CD4-positive, alpha-beta memory T cell (primary cell): Measurements from ENCODE around the gene ZFPL1. TPM values are rescaled to one million over a fixed set of nuclear protein-coding genes. Genes with fewer than 3 reads are reported as not detected.

Source experiments
- CTCF ChIA-PET: fragments of 350-600 bp; sonication (Branson Sonifier 250); formaldehyde crosslinking; loops from one replicate; lab custom pipeline; 2021; ENCODE audit warnings: inconsistent platforms; ENCODE audit not compliant: partially characterized antibody; lab: Charles Lee
- POLR2A ChIA-PET: fragments of 350-600 bp; sonication (Branson Sonifier 250); formaldehyde crosslinking; loops from one replicate; lab custom pipeline; 2021; ENCODE audit not compliant: partially characterized antibody; lab: Charles Lee
- DNase-seq, 5 donors: peaks; one replicate each; pipeline versions ENCODE4 v3.0.0 to v3.0.0-alpha.2; 2020 to 2022; ENCODE audit warnings: mixed read lengths in 1 of 5
- H3K27ac ChIP-seq: one replicate; pipeline ENCODE4 v1.7.0; 2013; ENCODE audit warnings: low read depth, low read length
- H3K27me3 ChIP-seq: 2 replicates; pipeline ENCODE4 v1.7.0; 2013; ENCODE audit warnings: mild to moderate bottlenecking, low read length, moderate library complexity; ENCODE audit not compliant: insufficient read depth
- H3K36me3 ChIP-seq: 2 replicates; pipeline ENCODE4 v1.7.0; 2013; ENCODE audit warnings: mild to moderate bottlenecking, low read length, moderate library complexity; ENCODE audit not compliant: insufficient read depth
- H3K4me1 ChIP-seq: 2 replicates; pipeline ENCODE4 v1.7.0; 2013; ENCODE audit warnings: mild to moderate bottlenecking, low read length, moderate library complexity; ENCODE audit not compliant: insufficient read depth
- H3K4me3 ChIP-seq, 2 donors: one replicate each; pipeline ENCODE4 v1.7.0; 2013; ENCODE audit warnings: low read length in 2 of 2, mild to moderate bottlenecking in 1 of 2
- H3K9me3 ChIP-seq, 2 donors: one replicate each; pipeline ENCODE4 v1.7.0; 2013; ENCODE audit warnings: low read length in 2 of 2, control low read depth in 1 of 2; ENCODE audit not compliant: control insufficient read depth in 1 of 2
- H3K27ac Mint-ChIP-seq, 7 donors: one replicate each; pipeline ENCODE4 v1.8.0; 2020 to 2021; ENCODE audit warnings: mixed read lengths in 7 of 7, mild to moderate bottlenecking in 6 of 7, inconsistent platforms in 3 of 7, moderate library complexity in 3 of 7
- H3K27me3 Mint-ChIP-seq, 2 donors: one replicate each; pipeline ENCODE4 v1.8.0; 2020 to 2021; ENCODE audit warnings: mixed read lengths in 2 of 2
- H3K36me3 Mint-ChIP-seq, 2 donors: one replicate each; pipeline ENCODE4 v1.8.0; 2020 to 2021; ENCODE audit warnings: mixed read lengths in 2 of 2, inconsistent platforms in 1 of 2, mild to moderate bottlenecking in 1 of 2
- H3K4me1 Mint-ChIP-seq, 4 donors: one replicate each; pipeline ENCODE4 v1.8.0; 2020 to 2021; ENCODE audit warnings: mixed read lengths in 4 of 4, mild to moderate bottlenecking in 1 of 4
- H3K4me3 Mint-ChIP-seq, 8 donors: one replicate each; pipeline ENCODE4 v1.8.0; 2020 to 2021; ENCODE audit warnings: mixed read lengths in 8 of 8, mild to moderate bottlenecking in 7 of 8, moderate library complexity in 6 of 8, inconsistent platforms in 3 of 8
- H3K9me3 Mint-ChIP-seq, 8 donors: one replicate each; pipeline ENCODE4 v1.8.0; 2020 to 2021; ENCODE audit warnings: mixed read lengths in 8 of 8, mild to moderate bottlenecking in 5 of 8, inconsistent platforms in 3 of 8, moderate library complexity in 1 of 8
- intact Hi-C: fragments of 100-400 bp; cut with micrococcal nuclease; formaldehyde crosslinking; loops from one replicate; pipeline ENCODE4 v1.15.1; 2023
- polyA plus RNA-seq, 2 donors: library from polyadenylated mRNA; unstranded; fragments of 300-500 nt; fragmentation: Illumina TruSeq; gene quantifications; one replicate each; pipeline ENCODE4 v1.2.3, GENCODE V29; 2021
- total RNA-seq, 2 experiments: library from RNA; stranded (reverse); gene quantifications; one replicate each; pipeline ENCODE4 v1.2.3, GENCODE V29; 2021

The ZFPL1 gene
- total and polyA plus RNA-seq, 4 experiments from 2014 or later: 28.7 to 51.9 (median 39.8) TPM

GRCh38 chr11:65127473-65128181 lies 43.6 kb downstream of the ZFPL1 start:
- no peak for DNase-seq
- Histone ChIP-seq H3K36me3 (peaks cover 82% of the 10 kb centered on the region), H3K4me1 (peaks cover 20% of the 10 kb centered on the region), H3K4me3 (no peak overlapping the region), H3K27ac (no peak overlapping the region), H3K9me3 (no peaks in the 10 kb centered on the region), H3K27me3 (no peaks in the 10 kb centered on the region)
- H3K27ac Mint-ChIP-seq: peak overlapping the region in 2 of 7 donors; percentile 23 to 58
- H3K4me1 Mint-ChIP-seq: peaks cover 4 to 26% (median 10%) of the 10 kb centered on the region in 4 donors
- H3K4me3 Mint-ChIP-seq: no peak overlapping the region
- POLR2A ChIA-PET: interaction anchor here (2.5 kb wide), 1 partner anchor 10 kb away, joined by 21 read pairs; the partner anchor contains the start of gene ZNHIT2
- no peaks in the 10 kb centered on the region for H3K27me3 Mint-ChIP-seq
- intact Hi-C loops: no loop called here
- H3K36me3 Mint-ChIP-seq: peaks cover 17 to 68% of the 10 kb centered on the region in 2 donors
- H3K9me3 Mint-ChIP-seq: peaks cover 0 to 6% (median 0%) of the 10 kb centered on the region in 8 donors
- CTCF ChIA-PET: no interaction called here

DNA sequence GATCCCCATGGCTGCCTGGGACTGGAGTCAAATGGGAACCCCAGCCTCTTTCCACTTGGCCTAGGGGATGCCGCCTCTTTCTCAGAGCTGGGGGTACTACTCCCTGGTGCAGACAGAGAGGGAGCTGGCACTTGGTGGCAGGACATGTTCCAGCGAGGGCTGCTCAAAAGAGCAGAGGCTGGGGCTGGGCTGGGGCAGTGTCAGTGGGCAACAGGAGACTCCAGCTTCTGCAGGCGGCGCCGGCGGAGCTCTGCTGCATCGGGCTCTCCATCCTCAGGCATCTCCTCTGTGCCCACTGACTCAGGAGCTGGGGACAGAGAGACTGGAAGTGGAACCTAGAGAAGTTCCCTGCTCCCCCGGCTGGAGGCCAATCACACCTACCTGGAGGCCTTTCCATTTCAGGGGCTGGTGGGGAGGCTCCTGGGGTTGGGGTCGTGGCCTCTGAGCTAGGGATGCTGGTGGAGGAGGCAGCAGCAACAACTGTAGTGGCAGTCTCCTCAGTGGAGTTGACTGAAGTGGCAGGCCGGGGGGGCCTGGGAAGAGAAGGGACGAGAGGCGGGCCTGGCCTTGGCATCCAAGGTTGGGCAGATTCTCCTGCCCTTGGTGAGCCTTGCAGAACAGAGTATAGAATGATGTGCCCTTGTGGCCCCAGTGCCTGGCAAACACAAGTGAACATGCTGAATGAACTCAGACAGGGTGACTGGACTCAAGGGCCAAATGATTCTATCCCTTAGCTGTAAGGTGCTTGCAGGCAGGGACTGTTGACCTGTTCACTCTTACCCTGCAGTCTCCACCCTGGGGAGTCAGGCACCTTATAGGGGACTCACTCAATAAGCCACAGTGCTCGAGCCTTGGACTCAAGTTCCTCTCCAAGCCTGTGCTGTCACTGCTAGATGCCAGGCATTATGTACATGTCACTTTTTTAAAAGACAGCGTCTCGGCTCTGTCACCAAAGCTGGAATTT lies 44.4 kb downstream of the ZFPL1 start:
- peaks cover 17 to 75% of the 10 kb centered on the region in 2 donors for H3K36me3 Mint-ChIP-seq
- H3K27ac Mint-ChIP-seq: peak overlapping the region in 2 of 7 donors; percentile 36 to 58

DNA sequence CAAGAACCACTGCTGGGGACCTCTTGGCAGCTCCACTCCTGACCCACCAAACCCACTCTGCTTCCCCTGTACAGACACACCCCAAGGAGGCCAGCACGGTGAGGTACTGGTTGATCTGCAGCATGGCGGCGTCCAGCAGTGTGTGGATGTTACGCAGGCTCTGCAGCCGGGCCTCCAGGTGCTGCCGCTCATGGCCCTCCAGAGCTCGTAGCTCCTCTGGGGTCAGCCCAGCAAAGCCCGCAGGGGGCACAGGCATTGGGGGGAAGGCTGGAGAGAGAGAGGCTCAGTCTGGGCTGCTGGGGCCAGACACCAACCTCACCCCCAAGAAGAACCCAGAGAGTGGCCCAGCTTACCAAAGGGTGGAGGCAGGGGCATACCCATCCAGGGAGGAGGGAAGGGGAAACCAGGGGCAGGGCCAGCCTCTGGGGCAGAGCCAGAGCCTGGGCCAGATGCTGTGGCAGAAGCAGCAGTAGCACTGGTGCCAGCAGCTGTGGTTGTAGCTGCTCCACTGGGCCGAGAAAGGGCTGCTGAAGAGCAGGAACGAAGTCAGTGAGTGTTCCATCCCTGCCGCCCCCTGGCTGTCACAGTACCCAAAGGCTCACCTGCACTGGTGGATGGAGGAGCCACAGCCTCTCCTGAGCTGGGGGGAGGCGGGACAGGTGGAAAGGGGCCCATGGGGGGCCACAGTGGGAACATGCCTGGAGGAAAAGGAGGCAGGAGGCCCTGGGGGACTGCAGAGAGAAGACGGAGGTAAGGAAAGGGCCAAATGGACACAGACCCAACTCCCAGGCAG lies 45.8 kb downstream of the ZFPL1 start:
- Histone ChIP-seq H3K9me3 (no peaks in the 10 kb centered on the region), H3K27ac (no peak overlapping the region), H3K36me3 (peaks cover 77% of the 10 kb centered on the region), H3K27me3 (no peaks in the 10 kb centered on the region), H3K4me1 (peaks cover 18% of the 10 kb centered on the region), H3K4me3 (no peak overlapping the region)
- no peak overlapping the region for H3K4me3 Mint-ChIP-seq
- no peak overlapping the region for H3K27ac Mint-ChIP-seq
- no peaks in the 10 kb centered on the region for H3K27me3 Mint-ChIP-seq
- POLR2A ChIA-PET: interaction anchor here (1.0 to 7.5 kb wide), 4 partner anchors 9 to 319 kb away, joined by 3 to 251 read pairs (median 12); partner anchors contain the start of genes FAU, MEN1, MRPL49 and ZNHIT2
- intact Hi-C loops: loop anchor here (10.0 kb wide), 1 partner anchor 725 kb away; the partner anchor contains the start of gene CFL1
- H3K4me1 Mint-ChIP-seq: peaks cover 7 to 23% (median 16%) of the 10 kb centered on the region in 4 donors
- H3K9me3 Mint-ChIP-seq: peaks cover 0 to 6% (median 0%) of the 10 kb centered on the region in 8 donors
- peaks cover 17 to 77% of the 10 kb centered on the region in 2 donors for H3K36me3 Mint-ChIP-seq
- CTCF ChIA-PET: no interaction called here
- DNase-seq: no peak

More for the DNA sequence above, 44.4 kb downstream of the ZFPL1 start:
- Histone ChIP-seq H3K36me3 (peaks cover 84% of the 10 kb centered on the region), H3K4me3 (no peak overlapping the region), H3K4me1 (peaks cover 20% of the 10 kb centered on the region), H3K27me3 (no peaks in the 10 kb centered on the region), H3K9me3 (no peaks in the 10 kb centered on the region), H3K27ac (no peak overlapping the region)
- no peak overlapping the region for H3K4me3 Mint-ChIP-seq
- intact Hi-C loops: no loop called here
- POLR2A ChIA-PET: interaction anchor here (1.0 to 2.5 kb wide), 4 partner anchors 9 to 317 kb away, joined by 3 to 21 read pairs (median 4); partner anchors contain the start of genes MEN1 and ZNHIT2
- CTCF ChIA-PET: no interaction called here
- peaks cover 0 to 6% (median 0%) of the 10 kb centered on the region in 8 donors for H3K9me3 Mint-ChIP-seq
- H3K27me3 Mint-ChIP-seq: no peaks in the 10 kb centered on the region
- H3K4me1 Mint-ChIP-seq: peaks cover 9 to 26% (median 13%) of the 10 kb centered on the region in 4 donors
- DNase-seq: no peak

DNA sequence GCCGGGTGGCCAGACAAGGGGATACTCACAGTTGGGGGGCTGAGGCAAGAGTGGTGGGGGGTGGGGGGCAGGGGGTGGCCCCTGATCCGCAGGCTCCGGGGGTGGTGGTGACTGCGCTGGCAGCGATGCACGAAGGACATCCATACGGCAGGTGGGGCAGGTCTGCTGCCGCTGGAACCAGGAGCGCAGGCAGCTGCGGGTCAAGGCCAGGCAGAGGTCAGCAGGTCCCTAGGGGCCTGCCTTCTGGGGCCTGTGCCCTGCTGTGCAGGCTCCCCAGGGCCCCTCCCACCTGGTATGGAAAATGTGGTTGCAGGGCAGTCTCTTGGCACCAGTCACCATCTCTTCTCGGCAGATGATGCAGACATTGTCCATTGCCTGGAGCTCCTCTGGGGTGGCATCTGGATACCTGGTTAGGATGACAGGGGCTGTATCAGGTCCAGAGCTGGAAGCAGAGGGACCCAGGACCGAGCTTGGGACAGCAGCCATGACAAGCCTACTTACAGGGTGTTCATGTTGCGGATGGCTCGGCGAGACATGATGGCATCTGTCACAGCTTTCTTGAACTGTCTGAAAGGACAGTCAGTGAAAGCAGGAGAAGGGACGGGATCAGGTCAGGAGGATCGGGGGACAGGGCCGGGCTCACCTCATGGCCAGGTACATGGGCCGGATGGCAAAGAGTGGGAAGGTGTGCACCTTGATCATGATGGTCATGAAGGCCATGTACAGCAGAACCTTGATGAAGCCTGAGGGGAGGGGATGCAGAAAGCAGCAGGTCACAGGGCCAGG lies 46.8 kb downstream of the ZFPL1 start:
- no peak overlapping the region for H3K4me3 ChIP-seq
- H3K36me3 ChIP-seq: peaks cover 67% of the 10 kb centered on the region
- DNase-seq: no peak
- Mint-ChIP-seq H3K27me3 (no peaks in the 10 kb centered on the region), H3K27ac (peak overlapping the region in 5 of 7 donors; percentile 29 to 71 (median 46)), H3K36me3 (peaks cover 17 to 76% of the 10 kb centered on the region in 2 donors), H3K4me3 (peak overlapping the region in 2 of 8 donors; percentile 39 to 42), H3K9me3 (peaks cover 0 to 6% (median 0%) of the 10 kb centered on the region in 8 donors), H3K4me1 (peaks cover 12 to 32% (median 23%) of the 10 kb centered on the region in 4 donors)
- intact Hi-C loops: loop anchor here (10.0 kb wide), 1 partner anchor 724 kb away; the partner anchor contains the start of gene CFL1
- CTCF ChIA-PET: interaction anchor here (1.2 to 1.9 kb wide), 2 partner anchors 9 to 20 kb away, joined by 4 to 6 read pairs; partner anchors contain the start of genes FAU and MRPL49
- H3K9me3 ChIP-seq: no peaks in the 10 kb centered on the region
- H3K27ac ChIP-seq: no peak overlapping the region
- POLR2A ChIA-PET: interaction anchor here (0.7 to 7.5 kb wide), 3 partner anchors 10 to 20 kb away, joined by 3 to 251 read pairs (median 5); partner anchors contain the start of genes FAU, MRPL49, TM7SF2 and ZNHIT2
- no peaks in the 10 kb centered on the region for H3K27me3 ChIP-seq
- H3K4me1 ChIP-seq: peaks cover 25% of the 10 kb centered on the region

- Histone ChIP-seq H3K9me3 (no peaks in the 10 kb centered on the region), H3K27me3 (no peaks in the 10 kb centered on the region), H3K36me3 (peaks cover 61% of the 10 kb centered on the region), H3K4me1 (peaks cover 30% of the 10 kb centered on the region), H3K4me3 (no peak overlapping the region), H3K27ac (no peak overlapping the region)
- H3K4me3 Mint-ChIP-seq: peak overlapping the region in 2 of 8 donors; percentile 39 to 42
- CTCF ChIA-PET: interaction anchor here (1.2 to 1.9 kb wide), 2 partner anchors 9 to 21 kb away, joined by 4 to 6 read pairs; partner anchors contain the start of genes FAU and MRPL49
- peak overlapping the region in 3 of 7 donors; percentile 46 to 71 (median 62) for H3K27ac Mint-ChIP-seq
- H3K9me3 Mint-ChIP-seq: peaks cover 0 to 6% (median 0%) of the 10 kb centered on the region in 8 donors
- no peaks in the 10 kb centered on the region for H3K27me3 Mint-ChIP-seq
- POLR2A ChIA-PET: interaction anchor here (0.7 to 7.5 kb wide), 4 partner anchors 10 to 90 kb away, joined by 3 to 251 read pairs (median 4); partner anchors contain the start of genes FAU, MRPL49, SAC3D1 and TM7SF2
- H3K4me1 Mint-ChIP-seq: peaks cover 17 to 38% (median 29%) of the 10 kb centered on the region in 4 donors
- H3K36me3 Mint-ChIP-seq: peaks cover 15 to 70% of the 10 kb centered on the region in 2 donors
- DNase-seq: no peak
- intact Hi-C loops: loop anchor here (10.0 kb wide), 1 partner anchor 723 kb away; the partner anchor contains the start of gene CFL1
These were observed 47.4 kb downstream of the ZFPL1 start for GRCh38 chr11:65131417-65131776.
